ENCODE results near the gene FMO5. TPM values are rescaled to one million over a fixed set of nuclear protein-coding genes. Genes with fewer than 3 reads are reported as not detected.

Gene FMO5
- total RNA-seq, 1 experiment from 2014 or later, result 0.57 TPM

GRCh38 chr1:147156642-147157041, 68.5 kb downstream of the FMO5 start:
- TF ChIP-seq CTCF (IDR thresholded peaks at IDR 0.05) (no peak), POLR2AphosphoS5 (IDR thresholded peaks at IDR 0.05; ENCODE audit: low read depth, low read length) (no peak), REST (IDR thresholded peaks at IDR 0.05; ENCODE audit: insufficient read depth in 1 of 2, low read depth in 2 of 2, low read length in 1 of 2) (no peak), SIN3A (IDR thresholded peaks at IDR 0.05; ENCODE audit: borderline replicate concordance, insufficient read depth, low read depth, low read length) (no peak), TCF7L2 (IDR thresholded peaks at IDR 0.05; ENCODE audit: low read depth, low read length) (no peak)
- intact Hi-C loops (cut with micrococcal nuclease; ENCODE audit: unreplicated experiment) (no loop called here), in situ Hi-C loops (cut with HindIII; ENCODE audit: low pct_unique_long_range_greater_than_20kb, low sequenced_read_pairs) (no loop called here)
- Histone ChIP-seq H3K4me3 (ENCODE audit: low read depth in 2 of 2, low read length in 2 of 2) (no peak overlapping the region), H3K27ac (ENCODE audit: low read length) (no peak overlapping the region), H3K9me3 (ENCODE audit: control insufficient read depth, insufficient read depth, low read depth, low read length) (no peaks in the 10 kb centered on the region), H3K36me3 (ENCODE audit: control insufficient read depth, insufficient read depth, low read length) (peaks cover 8% of the 10 kb centered on the region), H3K27me3 (ENCODE audit: control insufficient read depth, insufficient read depth, low read length) (no peaks in the 10 kb centered on the region), H3K4me1 (ENCODE audit: control insufficient read depth, insufficient read depth, low read length) (no peaks in the 10 kb centered on the region)
- ChIA-PET POLR2A (no interaction called here), CTCF (no interaction called here)
- BruUV-seq (replicated peaks), result no TSS peak
- DNase-seq (ENCODE audit: low read depth, low spot score) (no peak), ATAC-seq (no peak)

GRCh38 chr1:147152772-147153171, 72.4 kb downstream of the FMO5 start:
- ATAC-seq (no peak), DNase-seq (ENCODE audit: low read depth, low spot score) (no peak)
- in situ Hi-C loops (cut with HindIII; ENCODE audit: low pct_unique_long_range_greater_than_20kb, low sequenced_read_pairs), result no loop called here
- Histone ChIP-seq H3K27me3 (ENCODE audit: control insufficient read depth, insufficient read depth, low read length) (no peaks in the 10 kb centered on the region), H3K36me3 (ENCODE audit: control insufficient read depth, insufficient read depth, low read length) (no peaks in the 10 kb centered on the region), H3K4me1 (ENCODE audit: control insufficient read depth, insufficient read depth, low read length) (no peaks in the 10 kb centered on the region), H3K9me3 (ENCODE audit: control insufficient read depth, insufficient read depth, low read depth, low read length) (no peaks in the 10 kb centered on the region), H3K4me3 (ENCODE audit: low read depth in 2 of 2, low read length in 2 of 2) (no peak overlapping the region), H3K27ac (ENCODE audit: low read length) (no peak overlapping the region)
- ChIA-PET POLR2A (no interaction called here), CTCF (no interaction called here)
- TF ChIP-seq REST (IDR thresholded peaks at IDR 0.05; ENCODE audit: insufficient read depth in 1 of 2, low read depth in 2 of 2, low read length in 1 of 2) (no peak), SIN3A (IDR thresholded peaks at IDR 0.05; ENCODE audit: borderline replicate concordance, insufficient read depth, low read depth, low read length) (no peak), TCF7L2 (IDR thresholded peaks at IDR 0.05; ENCODE audit: low read depth, low read length) (no peak), CTCF (IDR thresholded peaks at IDR 0.05) (no peak), POLR2AphosphoS5 (IDR thresholded peaks at IDR 0.05; ENCODE audit: low read depth, low read length) (no peak)
- BruUV-seq (replicated peaks), result no TSS peak
- intact Hi-C loops (cut with micrococcal nuclease; ENCODE audit: unreplicated experiment), result no loop called here
